Endothelial cell of hepatic sinusoid (primary cell): ENCODE measurements around the gene GTF2IRD1.
"Not testable (repeated sequence)": the region's sequence is repeated elsewhere in the genome, so short reads cannot be mapped to it uniquely, and the experiment has no call there.

ENCODE experiments used
- in situ Hi-C: cut with HindIII; loops from 2 replicates; pipeline ENCODE4 v1.10.0; 2017; ENCODE audit warnings: low sequenced_read_pairs

The GTF2IRD1 gene

GRCh38 chr7:74485611-74486010 lies 31.9 kb downstream of the GTF2IRD1 start:
- in situ Hi-C loops: no loop called here

- in situ Hi-C loops: not testable (repeated sequence)
Observed at GRCh38 chr7:74488518-74489030, 34.9 kb downstream of the GTF2IRD1 start.

- in situ Hi-C loops: no loop called here
Observed at GRCh38 chr7:74489997-74490945, 36.6 kb downstream of the GTF2IRD1 start.

- in situ Hi-C loops: not testable (repeated sequence)
Observed at GRCh38 chr7:74491490-74491889, 37.8 kb downstream of the GTF2IRD1 start.

- in situ Hi-C loops: no loop called here
Observed at GRCh38 chr7:74493295-74493694, 39.6 kb downstream of the GTF2IRD1 start.

- in situ Hi-C loops: no loop called here
Observed at GRCh38 chr7:74494076-74494548, 40.4 kb downstream of the GTF2IRD1 start.

GRCh38 chr7:74495112-74496086 lies 41.7 kb downstream of the GTF2IRD1 start:
- in situ Hi-C loops: no loop called here

GRCh38 chr7:74496272-74496671 lies 42.6 kb downstream of the GTF2IRD1 start:
- in situ Hi-C loops: no loop called here

- in situ Hi-C loops: not testable (repeated sequence)
Observed at GRCh38 chr7:74496773-74497172, 43.1 kb downstream of the GTF2IRD1 start.

GRCh38 chr7:74498354-74498753 lies 44.6 kb downstream of the GTF2IRD1 start:
- in situ Hi-C loops: no loop called here

- in situ Hi-C loops: no loop called here
Observed at GRCh38 chr7:74498996-74499834, 45.5 kb downstream of the GTF2IRD1 start.

GRCh38 chr7:74499835-74500388 lies 46.2 kb downstream of the GTF2IRD1 start:
- in situ Hi-C loops: no loop called here

- in situ Hi-C loops: no loop called here
Observed at GRCh38 chr7:74501298-74501697, 47.6 kb downstream of the GTF2IRD1 start.

- in situ Hi-C loops: no loop called here
Observed at GRCh38 chr7:74502216-74502891, 48.6 kb downstream of the GTF2IRD1 start.

- in situ Hi-C loops: no loop called here
Observed at GRCh38 chr7:74503061-74503460, 49.4 kb downstream of the GTF2IRD1 start.

- in situ Hi-C loops: no loop called here
Observed at GRCh38 chr7:74503943-74504342, 50.2 kb downstream of the GTF2IRD1 start.

GRCh38 chr7:74505471-74506324 lies 52.0 kb downstream of the GTF2IRD1 start:
- in situ Hi-C loops: loop anchor here (5.0 kb wide), 2 partner anchors 58 to 88 kb away; no protein-coding TSS in a partner anchor

- in situ Hi-C loops: loop anchor here (5.0 kb wide), 2 partner anchors 59 to 89 kb away; no protein-coding TSS in a partner anchor
Observed at GRCh38 chr7:74506325-74506724, 52.6 kb downstream of the GTF2IRD1 start.
